ENCODE data around the gene GATA5.

The GATA5 gene

GRCh38 chr20:62508641-62509051, 32.9 kb upstream of the GATA5 start (continued):
- no peak for TF ChIP-seq PBX3 (CRISPR knock-in tag; IDR thresholded peaks at IDR 0.05)
- no peak for TF ChIP-seq ZNF202 (tag by site-specific recombination; IDR thresholded peaks at IDR 0.05; ENCODE audit: borderline replicate concordance)
- TF ChIP-seq ZNF354C (tag by site-specific recombination; IDR thresholded peaks at IDR 0.05; ENCODE audit: borderline replicate concordance, low read depth): no peak
- TF ChIP-seq KLF17 (tag by site-specific recombination; IDR thresholded peaks at IDR 0.05): no peak

DNA sequence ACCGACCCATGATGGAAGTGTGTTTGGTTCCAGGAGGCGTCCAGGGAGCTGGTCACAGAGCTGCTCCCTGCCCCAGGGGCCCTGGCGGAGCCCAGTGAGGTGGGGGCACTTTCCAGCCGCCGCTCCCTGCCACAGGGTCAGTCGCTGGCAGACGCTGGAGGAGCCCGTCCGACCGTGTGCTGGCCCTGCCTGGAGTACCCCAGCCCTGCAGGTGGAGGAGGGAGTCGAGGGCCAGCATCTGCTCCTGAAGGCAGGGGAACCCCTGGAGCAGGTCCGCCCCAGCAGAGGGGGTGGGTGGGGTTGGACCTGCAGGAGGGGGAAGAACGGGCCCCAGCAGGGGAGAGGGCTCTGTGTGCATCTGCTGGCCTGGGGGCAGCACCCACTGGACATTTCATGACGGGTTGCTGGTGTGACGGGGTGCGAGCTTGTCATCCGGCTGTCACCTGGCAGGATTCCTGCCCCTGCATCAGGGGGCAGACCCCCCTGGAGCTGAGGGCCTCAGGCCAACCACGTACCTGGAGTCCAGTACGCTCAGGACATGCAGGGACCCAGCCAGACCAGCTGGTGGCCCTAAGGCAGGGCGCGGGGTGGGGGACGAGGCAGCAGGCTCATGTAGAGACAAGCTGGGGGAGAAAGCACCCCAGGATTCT, 32.3 kb upstream of the GATA5 start:
- no peaks in the 10 kb centered on the region for H3K9me3 ChIP-seq (ENCODE audit: control insufficient read depth, insufficient read depth, low read depth, low read length)
- no peaks in the 10 kb centered on the region for H3K4me1 ChIP-seq (ENCODE audit: control insufficient read depth, insufficient read depth, low read length)
- no peaks in the 10 kb centered on the region for H3K36me3 ChIP-seq (ENCODE audit: control insufficient read depth in 2 of 2, insufficient read depth in 1 of 2, low read length in 2 of 2)
- POLR2A ChIA-PET: interaction anchor here (0.6 to 0.9 kb wide), 2 partner anchors 27 to 645 kb away, joined by 3 read pairs; no protein-coding TSS in a partner anchor
- H3K27ac ChIP-seq (ENCODE audit: extremely low read depth, low read depth, low read length): no peak overlapping the region
- CTCF ChIA-PET: interaction anchor here (1.3 kb wide), 1 partner anchor 109 kb away, joined by 8 read pairs; no protein-coding TSS in a partner anchor
- no peak overlapping the region for H3K4me3 ChIP-seq (ENCODE audit: low read depth, low read length)
- TF ChIP-seq, protein P1, sequence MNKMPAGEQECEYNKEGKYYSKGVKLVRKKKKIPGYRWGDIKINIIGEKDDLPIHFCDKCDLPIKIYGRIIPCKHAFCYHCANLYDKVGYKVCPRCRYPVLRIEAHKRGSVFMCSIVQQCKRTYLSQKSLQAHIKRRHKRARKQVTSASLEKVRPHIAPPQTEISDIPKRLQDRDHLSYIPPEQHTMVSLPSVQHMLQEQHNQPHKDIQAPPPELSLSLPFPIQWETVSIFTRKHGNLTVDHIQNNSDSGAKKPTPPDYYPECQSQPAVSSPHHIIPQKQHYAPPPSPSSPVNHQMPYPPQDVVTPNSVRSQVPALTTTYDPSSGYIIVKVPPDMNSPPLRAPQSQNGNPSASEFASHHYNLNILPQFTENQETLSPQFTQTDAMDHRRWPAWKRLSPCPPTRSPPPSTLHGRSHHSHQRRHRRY (tag by site-specific recombination; IDR thresholded peaks at IDR 0.05): no peak
- no peak for TF ChIP-seq REST (tag by site-specific recombination; IDR thresholded peaks at IDR 0.05)
- no peak for TF ChIP-seq ZNF555 (tag by site-specific recombination; conservative IDR thresholded peaks at IDR 0.05)
- no peak for TF ChIP-seq ZNF133 (tag by site-specific recombination; IDR thresholded peaks at IDR 0.05)
- TF ChIP-seq ZNF19 (tag by site-specific recombination; IDR thresholded peaks at IDR 0.05; ENCODE audit: low read depth): no peak
- TF ChIP-seq BCL11B (tag by site-specific recombination; IDR thresholded peaks at IDR 0.05; ENCODE audit: low read depth): no peak
- no peak for TF ChIP-seq ZNF239 (tag by site-specific recombination; IDR thresholded peaks at IDR 0.05)
- peak; percentile 59; the same call in 1 of the 2 replicates for TF ChIP-seq GLIS1 (tag by site-specific recombination; IDR thresholded peaks at IDR 0.05)
- peak; percentile 50; the same call in 1 of the 2 replicates for TF ChIP-seq ZIC2 (tag by site-specific recombination; IDR thresholded peaks at IDR 0.05)
- no peak for TF ChIP-seq ZNF571 (tag by site-specific recombination; IDR thresholded peaks at IDR 0.05)
- TF ChIP-seq ZBTB20 (tag by site-specific recombination; IDR thresholded peaks at IDR 0.05): no peak
- TF ChIP-seq KLF16 (tag by site-specific recombination; IDR thresholded peaks at IDR 0.05): no peak
- no peak for TF ChIP-seq ZNF670 (tag by site-specific recombination; IDR thresholded peaks at IDR 0.05; ENCODE audit: low read depth)
- TF ChIP-seq GLIS2 (tag by site-specific recombination; IDR thresholded peaks at IDR 0.05): peak; percentile 54; the same call in 1 of the 2 replicates

All from HEK293 (cell line).